A549 (cell line): ENCODE measurements around the gene FAM89B. TPM values are rescaled to one million over a fixed set of nuclear protein-coding genes. Genes with fewer than 3 reads are reported as not detected.

ENCODE experiments used
- ATAC-seq, 2 experiments: fragments of 200-7000 bp in 1 of 2; fragments of >200 bp in 1 of 2; cut with Nextera tagmentation in 1 of 2; cut with Tn5 transposase in 1 of 2; 3 replicates each; pipeline versions ENCODE4 v1.8.0 to v1.9.1; 2018 to 2020; ENCODE audit warnings: mild to moderate bottlenecking in 1 of 2, moderate library complexity in 1 of 2
- CTCF ChIA-PET: fragments of 300-600 bp; sonication (Branson Sonifier 250); formaldehyde crosslinking; extraction: SDS; loops from one replicate; lab custom pipeline; 2021; ENCODE audit warnings: antibody characterized with exemption, inconsistent platforms; lab: Yijun Ruan, JAX
- POLR2A ChIA-PET: fragments of 350-600 bp; formaldehyde crosslinking; extraction: SDS; loops from one replicate; lab custom pipeline; 2021; ENCODE audit warnings: antibody characterized with exemption, inconsistent platforms; lab: Yijun Ruan, JAX
- DNase-seq, 2 experiments: peaks; one replicate each; pipeline versions ENCODE4 v3.0.0 to v3.0.0-alpha.2; 2011 to 2016; ENCODE audit warnings: low read depth in 1 of 2, low spot score in 1 of 2
- FAIRE-seq: peaks from 2 replicates; lab custom pipeline; 2011; peaks lifted over from hg19 to GRCh38; lab: Jason Lieb, UNC
- H3K27ac ChIP-seq, 2 experiments: fragments of >200 bp; sonication (Bioruptor Twin); formaldehyde crosslinking; 3 replicates each; pipeline ENCODE4 v1.5.1; 2016 to 2017
- H3K4me1 ChIP-seq: fragments of >200 bp; sonication (Bioruptor Twin); formaldehyde crosslinking; 3 replicates; pipeline ENCODE4 v1.6.1; 2016
- H3K4me2 ChIP-seq: fragments of >200 bp; sonication (Bioruptor Twin); formaldehyde crosslinking; 3 replicates; pipeline ENCODE4 v1.6.1; 2016
- H3K4me3 ChIP-seq: fragments of >200 bp; sonication (Bioruptor Twin); formaldehyde crosslinking; 3 replicates; pipeline ENCODE4 v1.5.1; 2016
- H3K9me3 ChIP-seq: fragments of >200 bp; sonication (Bioruptor Twin); formaldehyde crosslinking; 3 replicates; pipeline ENCODE4 v1.6.1; 2016
- BHLHE40 ChIP-seq: IDR thresholded peaks from 2 replicates; pipeline ENCODE4 v1.6.1; 2012; ENCODE audit warnings: low read depth, low read length, inconsistent platforms
- CEBPB ChIP-seq, 2 experiments: fragments of >200 bp in 1 of 2; sonication (Bioruptor Twin) in 1 of 2; formaldehyde crosslinking in 1 of 2; IDR thresholded peaks; 2 replicates each; pipeline ENCODE4 v1.6.1; 2012 to 2016
- CHD2 ChIP-seq: fragments of 150-350 bp; IDR thresholded peaks from 2 replicates; pipeline ENCODE4 v1.6.1; 2014; ENCODE audit warnings: low read length; ENCODE audit not compliant: partially characterized antibody
- ESRRA ChIP-seq: fragments of 150-350 bp; IDR thresholded peaks from 2 replicates; pipeline ENCODE4 v1.6.1; 2014; ENCODE audit warnings: mild to moderate bottlenecking, low read length, borderline replicate concordance
- FOSB ChIP-seq: fragments of 250-450 bp; sonication (Bioruptor Pico); IDR thresholded peaks from 2 replicates; pipeline ENCODE4 v1.5.0; 2020; ENCODE audit warnings: mild to moderate bottlenecking, moderate library complexity
- HOXB13 ChIP-seq: fragments of 250-450 bp; sonication (Bioruptor Pico); IDR thresholded peaks from 2 replicates; pipeline ENCODE4 v1.5.0; 2020; ENCODE audit warnings: low read depth, mild to moderate bottlenecking, moderate library complexity
- HOXB5 ChIP-seq: fragments of 250-450 bp; sonication (Bioruptor Pico); IDR thresholded peaks from 2 replicates; pipeline ENCODE4 v1.5.0; 2020; ENCODE audit warnings: mild to moderate bottlenecking, moderate library complexity
- MYC ChIP-seq: IDR thresholded peaks from 2 replicates; pipeline ENCODE4 v1.6.1; 2012; ENCODE audit warnings: mild to moderate bottlenecking, inconsistent platforms, low read length, improper control_type of control experiment, borderline replicate concordance
- NFE2L2 ChIP-seq: fragments of 150-350 bp; conservative IDR thresholded peaks from 2 replicates; pipeline ENCODE4 v1.6.1; 2014; ENCODE audit warnings: low read length
- POLR2A ChIP-seq: IDR thresholded peaks from 2 replicates; pipeline ENCODE4 v1.6.1; 2012; ENCODE audit warnings: mild to moderate bottlenecking, low read length
- POLR2AphosphoS2 ChIP-seq: conservative IDR thresholded peaks from 2 replicates; pipeline ENCODE4 v1.6.1; 2012; ENCODE audit warnings: low read length, improper control_type of control experiment, inconsistent platforms
- RCOR1 ChIP-seq: fragments of 150-350 bp; IDR thresholded peaks from 2 replicates; pipeline ENCODE4 v1.6.1; 2014; ENCODE audit warnings: antibody characterized with exemption, low read length, low read depth
- SREBF2 ChIP-seq: fragments of 450-650 bp; IDR thresholded peaks from 2 replicates; pipeline ENCODE4 v1.6.1; 2014; ENCODE audit warnings: mild to moderate bottlenecking, moderate library complexity
- TP53 ChIP-seq: fragments of 250-450 bp; sonication (Bioruptor Pico); IDR thresholded peaks from 2 replicates; pipeline ENCODE4 v1.5.0; 2021; ENCODE audit warnings: mild to moderate bottlenecking, moderate library complexity
- ZC3H11A ChIP-seq: fragments of 450-650 bp; IDR thresholded peaks from 2 replicates; pipeline ENCODE4 v1.6.1; 2014; ENCODE audit warnings: antibody characterized with exemption, mild to moderate bottlenecking
- ZSCAN20 ChIP-seq: fragments of 250-450 bp; sonication (Bioruptor Pico); IDR thresholded peaks from 2 replicates; pipeline ENCODE4 v1.8.0; 2022; ENCODE audit warnings: mild to moderate bottlenecking, moderate library complexity
- WGBS: methylation state at CpG from one replicate; pipeline ENCODE4 v1.1.6; 2017; ENCODE audit errors: missing lambda C conversion rate; 5-methylcytosine and 5-hydroxymethylcytosine counted together
- polyA plus RNA-seq, 4 experiments: library from polyadenylated mRNA; depleted of rRNA in 3 of 4; stranded (reverse); fragments of >200 nt; fragmentation: RNase III in 1 of 4; extraction: RNeasy Plus Mini Kit Qiagen cat#74134 plus additional on column Dnase treatment in 1 of 4; gene quantifications; 2 replicates in 3 of 4; 3 replicates in 1 of 4; pipeline ENCODE4 v1.2.3, GENCODE V29; 2011 to 2017
- TF ChIP-seq, protein P1 (sequence below): IDR thresholded peaks from 2 replicates; pipeline ENCODE4 v1.6.1; 2012; ENCODE audit warnings: low read depth, borderline replicate concordance
- TF ChIP-seq, protein P2 (sequence below): IDR thresholded peaks from 2 replicates; pipeline ENCODE4 v1.6.1; 2012
- TF ChIP-seq, protein P3 (sequence below): IDR thresholded peaks from 2 replicates; pipeline ENCODE4 v1.6.1; 2012
- TF ChIP-seq, protein P4 (sequence below): fragments of 150-350 bp; IDR thresholded peaks from 2 replicates; pipeline ENCODE4 v1.6.1; 2014; ENCODE audit warnings: low read depth, mild to moderate bottlenecking, low read length
- TF ChIP-seq, protein P5 (sequence below): fragments of 200-600 bp; sonication (generic); IDR thresholded peaks from 2 replicates; pipeline ENCODE4 v1.6.1; 2016; ENCODE audit warnings: antibody characterized with exemption, mild to moderate bottlenecking, moderate library complexity

The FAM89B gene
- polyA plus RNA-seq, 2 of the 4 experiments (the other 2 are of a cell fraction): 13.5 to 23.9 TPM

DNA sequence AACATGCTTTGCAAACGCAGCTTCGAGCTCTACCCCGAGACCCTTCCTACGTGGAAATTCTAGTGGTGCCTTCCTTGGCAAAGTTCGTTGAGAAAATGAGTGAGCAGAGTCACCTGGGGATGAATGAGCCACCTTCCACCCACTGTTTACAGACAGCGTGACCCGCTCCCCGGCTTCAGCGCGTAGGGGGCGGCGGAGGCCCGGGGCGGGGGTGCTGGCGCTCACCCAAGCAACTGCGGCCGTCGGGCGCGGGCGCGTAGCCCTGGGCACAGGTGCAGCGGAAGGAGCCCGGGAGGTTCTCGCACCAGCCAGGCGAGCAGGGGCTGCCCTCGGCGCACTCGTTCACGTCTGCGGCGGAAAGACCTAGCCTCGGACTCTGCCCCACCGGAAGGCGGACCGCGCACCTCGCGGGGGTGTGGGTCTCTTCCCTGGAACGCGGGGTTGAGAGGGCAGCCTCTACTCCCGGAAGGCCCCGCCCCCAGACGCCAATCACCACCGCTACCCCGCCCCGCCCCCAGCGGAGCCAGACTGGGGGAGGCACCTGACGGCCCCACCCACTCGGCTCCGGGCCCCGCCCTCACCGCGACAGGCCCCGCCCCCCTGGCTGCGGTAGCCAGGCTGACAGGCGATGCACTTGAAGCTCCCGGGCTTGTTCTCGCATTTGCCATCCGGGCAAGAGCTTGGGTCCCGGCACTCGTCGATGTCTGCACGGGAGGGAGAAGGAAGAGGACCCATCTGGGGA is 25.9 kb upstream of the FAM89B start (continued):
- TF ChIP-seq, protein P1, sequence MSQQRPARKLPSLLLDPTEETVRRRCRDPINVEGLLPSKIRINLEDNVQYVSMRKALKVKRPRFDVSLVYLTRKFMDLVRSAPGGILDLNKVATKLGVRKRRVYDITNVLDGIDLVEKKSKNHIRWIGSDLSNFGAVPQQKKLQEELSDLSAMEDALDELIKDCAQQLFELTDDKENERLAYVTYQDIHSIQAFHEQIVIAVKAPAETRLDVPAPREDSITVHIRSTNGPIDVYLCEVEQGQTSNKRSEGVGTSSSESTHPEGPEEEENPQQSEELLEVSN: no peak
- TF ChIP-seq POLR2A (no peak), CHD2 (no peak), HOXB5 (no peak), CEBPB (IDR thresholded peaks at IDR 0.05) (no peak), BHLHE40 (no peak), ZC3H11A (no peak), FOSB (CRISPR knock-in tag) (no peak)
- TF ChIP-seq, protein P2, sequence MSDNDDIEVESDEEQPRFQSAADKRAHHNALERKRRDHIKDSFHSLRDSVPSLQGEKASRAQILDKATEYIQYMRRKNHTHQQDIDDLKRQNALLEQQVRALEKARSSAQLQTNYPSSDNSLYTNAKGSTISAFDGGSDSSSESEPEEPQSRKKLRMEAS: no peak
- TF ChIP-seq, protein P3, sequence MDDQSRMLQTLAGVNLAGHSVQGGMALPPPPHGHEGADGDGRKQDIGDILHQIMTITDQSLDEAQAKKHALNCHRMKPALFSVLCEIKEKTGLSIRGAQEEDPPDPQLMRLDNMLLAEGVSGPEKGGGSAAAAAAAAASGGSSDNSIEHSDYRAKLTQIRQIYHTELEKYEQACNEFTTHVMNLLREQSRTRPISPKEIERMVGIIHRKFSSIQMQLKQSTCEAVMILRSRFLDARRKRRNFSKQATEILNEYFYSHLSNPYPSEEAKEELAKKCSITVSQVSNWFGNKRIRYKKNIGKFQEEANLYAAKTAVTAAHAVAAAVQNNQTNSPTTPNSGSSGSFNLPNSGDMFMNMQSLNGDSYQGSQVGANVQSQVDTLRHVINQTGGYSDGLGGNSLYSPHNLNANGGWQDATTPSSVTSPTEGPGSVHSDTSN: no peak
- TF ChIP-seq, protein P4, sequence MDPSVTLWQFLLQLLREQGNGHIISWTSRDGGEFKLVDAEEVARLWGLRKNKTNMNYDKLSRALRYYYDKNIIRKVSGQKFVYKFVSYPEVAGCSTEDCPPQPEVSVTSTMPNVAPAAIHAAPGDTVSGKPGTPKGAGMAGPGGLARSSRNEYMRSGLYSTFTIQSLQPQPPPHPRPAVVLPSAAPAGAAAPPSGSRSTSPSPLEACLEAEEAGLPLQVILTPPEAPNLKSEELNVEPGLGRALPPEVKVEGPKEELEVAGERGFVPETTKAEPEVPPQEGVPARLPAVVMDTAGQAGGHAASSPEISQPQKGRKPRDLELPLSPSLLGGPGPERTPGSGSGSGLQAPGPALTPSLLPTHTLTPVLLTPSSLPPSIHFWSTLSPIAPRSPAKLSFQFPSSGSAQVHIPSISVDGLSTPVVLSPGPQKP: no peak

DNA sequence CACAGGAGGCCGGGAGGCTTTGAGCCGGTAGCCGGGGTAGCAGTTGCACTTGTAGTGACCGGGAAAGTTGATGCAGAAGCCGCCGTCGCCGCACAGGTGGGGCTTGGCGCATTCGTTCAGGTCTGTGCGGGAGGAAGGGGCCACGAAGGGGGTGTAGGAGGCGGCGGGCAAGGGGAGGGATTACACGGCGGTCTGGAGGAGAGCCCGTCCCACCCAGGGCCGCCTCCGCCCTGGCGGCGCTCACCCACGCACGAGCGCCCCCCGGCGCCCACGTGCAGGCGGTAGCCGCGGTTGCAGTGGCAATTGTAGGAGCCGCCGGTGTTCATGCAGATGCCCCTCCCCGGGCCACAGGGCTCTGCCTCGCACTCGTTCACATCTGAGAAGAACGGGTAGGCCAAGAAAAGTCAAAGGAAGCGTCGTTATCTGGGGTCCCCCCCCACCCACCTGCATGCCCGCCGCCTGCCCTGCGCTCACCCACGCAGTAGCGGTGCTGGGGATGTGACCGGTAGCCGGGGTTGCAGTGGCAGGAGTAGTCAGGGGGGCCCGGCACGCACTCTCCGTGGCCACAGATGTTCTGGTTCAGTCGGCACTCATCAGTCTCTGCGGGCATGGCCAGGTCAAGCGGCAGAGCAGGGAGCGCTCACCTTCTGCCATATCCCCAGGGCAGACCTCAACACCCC is 24.8 kb upstream of the FAM89B start:
- POLR2A ChIA-PET: no interaction called here
- no peak for ATAC-seq

More for the DNA sequence above, 24.8 kb upstream of the FAM89B start:
- H3K4me2 ChIP-seq: no peak overlapping the region
- DNase-seq: no peak
- CTCF ChIA-PET: interaction anchor here (15.3 kb wide), 1 partner anchor 19 kb away, joined by 393 read pairs; the partner anchor contains the start of genes FAM89B, LTBP3 and ZNRD2
- H3K27ac ChIP-seq: no peak overlapping the region
- no peak for FAIRE-seq
- H3K4me1 ChIP-seq: peaks cover 8% of the 10 kb centered on the region; the same call in 2 of the 3 replicates
- 95% methylated on average over 48 of the region's 52 CpGs for WGBS
- no peak for TF ChIP-seq POLR2A
- TF ChIP-seq TP53 (CRISPR knock-in tag): no peak
- no peak for TF ChIP-seq ESRRA
- no peak for TF ChIP-seq MYC
- no peak for TF ChIP-seq SREBF2
- TF ChIP-seq, protein P5, sequence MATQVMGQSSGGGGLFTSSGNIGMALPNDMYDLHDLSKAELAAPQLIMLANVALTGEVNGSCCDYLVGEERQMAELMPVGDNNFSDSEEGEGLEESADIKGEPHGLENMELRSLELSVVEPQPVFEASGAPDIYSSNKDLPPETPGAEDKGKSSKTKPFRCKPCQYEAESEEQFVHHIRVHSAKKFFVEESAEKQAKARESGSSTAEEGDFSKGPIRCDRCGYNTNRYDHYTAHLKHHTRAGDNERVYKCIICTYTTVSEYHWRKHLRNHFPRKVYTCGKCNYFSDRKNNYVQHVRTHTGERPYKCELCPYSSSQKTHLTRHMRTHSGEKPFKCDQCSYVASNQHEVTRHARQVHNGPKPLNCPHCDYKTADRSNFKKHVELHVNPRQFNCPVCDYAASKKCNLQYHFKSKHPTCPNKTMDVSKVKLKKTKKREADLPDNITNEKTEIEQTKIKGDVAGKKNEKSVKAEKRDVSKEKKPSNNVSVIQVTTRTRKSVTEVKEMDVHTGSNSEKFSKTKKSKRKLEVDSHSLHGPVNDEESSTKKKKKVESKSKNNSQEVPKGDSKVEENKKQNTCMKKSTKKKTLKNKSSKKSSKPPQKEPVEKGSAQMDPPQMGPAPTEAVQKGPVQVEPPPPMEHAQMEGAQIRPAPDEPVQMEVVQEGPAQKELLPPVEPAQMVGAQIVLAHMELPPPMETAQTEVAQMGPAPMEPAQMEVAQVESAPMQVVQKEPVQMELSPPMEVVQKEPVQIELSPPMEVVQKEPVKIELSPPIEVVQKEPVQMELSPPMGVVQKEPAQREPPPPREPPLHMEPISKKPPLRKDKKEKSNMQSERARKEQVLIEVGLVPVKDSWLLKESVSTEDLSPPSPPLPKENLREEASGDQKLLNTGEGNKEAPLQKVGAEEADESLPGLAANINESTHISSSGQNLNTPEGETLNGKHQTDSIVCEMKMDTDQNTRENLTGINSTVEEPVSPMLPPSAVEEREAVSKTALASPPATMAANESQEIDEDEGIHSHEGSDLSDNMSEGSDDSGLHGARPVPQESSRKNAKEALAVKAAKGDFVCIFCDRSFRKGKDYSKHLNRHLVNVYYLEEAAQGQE: no peak
- no peak for TF ChIP-seq RCOR1
- TF ChIP-seq HOXB13: no peak
- TF ChIP-seq NFE2L2: no peak
- TF ChIP-seq ZSCAN20 (CRISPR knock-in tag): no peak
- TF ChIP-seq POLR2AphosphoS2: no peak
- no peaks in the 10 kb centered on the region for H3K9me3 ChIP-seq
- no peak overlapping the region for H3K4me3 ChIP-seq
